Vagina (tissue), 2 donors: ENCODE measurements around the gene MRTFB.

Experiments
- POLR2A ChIP-seq, 2 donors: fragments of 450-650 bp; IDR thresholded peaks; one replicate each; pipeline ENCODE4 v1.6.1; 2017; ENCODE audit warnings: antibody characterized with exemption in 2 of 2, mild to moderate bottlenecking in 2 of 2, moderate library complexity in 2 of 2
- POLR2AphosphoS5 ChIP-seq, 2 donors: sonication (generic); formaldehyde crosslinking; IDR thresholded peaks; one replicate each; pipeline ENCODE4 v1.9.0; 2017; ENCODE audit warnings: antibody characterized with exemption in 2 of 2, mild to moderate bottlenecking in 2 of 2, low read depth in 1 of 2; ENCODE audit not compliant: insufficient read depth in 1 of 2
- TF ChIP-seq, protein P1 (sequence below), 3 experiments: fragments of 450-650 bp in 2 of 3; fragments of 200-600 bp in 1 of 3; sonication (generic) in 1 of 3; IDR thresholded peaks; one replicate each; pipeline ENCODE4 v1.5.1; 2017 to 2019; ENCODE audit warnings: antibody characterized with exemption in 3 of 3, mild to moderate bottlenecking in 2 of 3, moderate library complexity in 2 of 3

DNA sequence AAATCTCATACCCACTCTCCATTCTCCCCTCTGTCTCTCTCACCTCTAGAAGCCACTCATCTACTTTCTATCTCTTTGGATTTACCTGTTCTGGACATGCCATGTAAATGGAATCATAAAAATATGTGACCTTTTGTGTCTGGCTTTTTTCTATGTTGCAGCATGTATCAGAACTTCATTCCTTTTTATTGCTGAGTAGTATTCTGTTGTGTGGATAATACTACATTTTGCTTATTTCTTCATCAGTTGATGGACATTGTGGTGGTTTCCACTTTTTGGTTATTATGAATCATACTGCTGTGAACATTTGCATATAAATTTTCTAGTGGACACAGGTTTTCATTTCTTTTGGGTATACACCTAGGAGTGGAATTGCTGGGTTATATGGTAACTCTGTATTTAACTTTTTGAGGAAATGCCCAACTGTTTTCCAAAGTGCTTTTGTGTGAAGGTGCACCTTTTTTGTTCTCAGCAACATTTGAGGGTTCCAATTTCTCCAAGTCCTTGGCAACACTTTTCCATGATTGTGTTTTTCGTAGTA lies 18.2 kb downstream of the MRTFB start:
- TF ChIP-seq, protein P1, sequence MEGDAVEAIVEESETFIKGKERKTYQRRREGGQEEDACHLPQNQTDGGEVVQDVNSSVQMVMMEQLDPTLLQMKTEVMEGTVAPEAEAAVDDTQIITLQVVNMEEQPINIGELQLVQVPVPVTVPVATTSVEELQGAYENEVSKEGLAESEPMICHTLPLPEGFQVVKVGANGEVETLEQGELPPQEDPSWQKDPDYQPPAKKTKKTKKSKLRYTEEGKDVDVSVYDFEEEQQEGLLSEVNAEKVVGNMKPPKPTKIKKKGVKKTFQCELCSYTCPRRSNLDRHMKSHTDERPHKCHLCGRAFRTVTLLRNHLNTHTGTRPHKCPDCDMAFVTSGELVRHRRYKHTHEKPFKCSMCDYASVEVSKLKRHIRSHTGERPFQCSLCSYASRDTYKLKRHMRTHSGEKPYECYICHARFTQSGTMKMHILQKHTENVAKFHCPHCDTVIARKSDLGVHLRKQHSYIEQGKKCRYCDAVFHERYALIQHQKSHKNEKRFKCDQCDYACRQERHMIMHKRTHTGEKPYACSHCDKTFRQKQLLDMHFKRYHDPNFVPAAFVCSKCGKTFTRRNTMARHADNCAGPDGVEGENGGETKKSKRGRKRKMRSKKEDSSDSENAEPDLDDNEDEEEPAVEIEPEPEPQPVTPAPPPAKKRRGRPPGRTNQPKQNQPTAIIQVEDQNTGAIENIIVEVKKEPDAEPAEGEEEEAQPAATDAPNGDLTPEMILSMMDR (IDR thresholded peaks at IDR 0.05): no peak
- no peak for TF ChIP-seq POLR2A (IDR thresholded peaks at IDR 0.05)
- no peak for TF ChIP-seq POLR2AphosphoS5 (IDR thresholded peaks at IDR 0.05; ENCODE audit: insufficient read depth in 1 of 2, low read depth in 1 of 2)
